RWPE1 (cell line): Measurements from ENCODE around the gene PKN3.
"Not testable (repeated sequence)": the region's sequence is repeated elsewhere in the genome, so short reads cannot be mapped to it uniquely, and the experiment has no call there.

ENCODE experiments used
- CTCF ChIA-PET: fragments of 350-600 bp; sonication (Branson Sonifier 250); formaldehyde crosslinking; extraction: SDS; loops from one replicate; lab custom pipeline; 2021; lab: Yijun Ruan, JAX
- POLR2A ChIA-PET: fragments of 400-600 bp; formaldehyde crosslinking; extraction: SDS; loops from one replicate; lab custom pipeline; 2020; ENCODE audit warnings: antibody characterized with exemption; ENCODE audit not compliant: low non-redundant PET; lab: Yijun Ruan, JAX
- DNase-seq: peaks from one replicate; pipeline ENCODE4 v3.0.0; 2012; ENCODE audit warnings: low spot score
- H3K27ac ChIP-seq: fragments of 450-650 bp; 2 replicates; pipeline ENCODE4 v1.5.1; 2017
- TF ChIP-seq, protein P1 (sequence below): fragments of 450-650 bp; conservative IDR thresholded peaks from 2 replicates; pipeline ENCODE4 v1.5.1; 2017; ENCODE audit warnings: low read depth, mild to moderate bottlenecking

Gene PKN3

DNA sequence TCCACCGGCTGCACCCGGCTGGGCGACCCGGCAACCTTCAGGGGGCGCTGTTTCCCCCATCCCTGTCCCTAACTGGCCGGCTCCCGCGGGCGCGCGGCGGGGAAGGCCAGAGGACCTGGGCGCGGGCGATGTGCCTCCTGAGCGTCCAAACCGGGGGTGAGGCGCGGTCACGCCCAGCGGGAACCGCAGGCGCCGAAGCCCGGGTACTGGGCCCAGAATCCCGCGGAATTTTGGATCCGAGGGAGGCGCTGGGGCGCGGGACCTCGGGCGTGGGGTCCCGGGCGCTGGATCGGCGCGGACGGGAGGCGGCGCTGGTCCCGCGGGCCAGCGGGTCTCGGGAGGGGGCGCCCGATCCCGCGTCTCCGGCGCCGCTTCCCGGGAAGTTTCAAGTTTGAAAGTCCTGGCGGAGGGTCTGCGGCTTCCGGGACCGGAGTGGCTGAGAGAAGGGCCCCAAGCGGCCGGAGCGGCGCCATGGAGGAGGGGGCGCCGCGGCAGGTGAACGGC, at the start of gene PKN3:
TSS of gene PKN3 (plus strand) at position 59 of the 504 bp plus-strand sequence. CDS start at position 472, 413 bp downstream.
- TF ChIP-seq, protein P1, sequence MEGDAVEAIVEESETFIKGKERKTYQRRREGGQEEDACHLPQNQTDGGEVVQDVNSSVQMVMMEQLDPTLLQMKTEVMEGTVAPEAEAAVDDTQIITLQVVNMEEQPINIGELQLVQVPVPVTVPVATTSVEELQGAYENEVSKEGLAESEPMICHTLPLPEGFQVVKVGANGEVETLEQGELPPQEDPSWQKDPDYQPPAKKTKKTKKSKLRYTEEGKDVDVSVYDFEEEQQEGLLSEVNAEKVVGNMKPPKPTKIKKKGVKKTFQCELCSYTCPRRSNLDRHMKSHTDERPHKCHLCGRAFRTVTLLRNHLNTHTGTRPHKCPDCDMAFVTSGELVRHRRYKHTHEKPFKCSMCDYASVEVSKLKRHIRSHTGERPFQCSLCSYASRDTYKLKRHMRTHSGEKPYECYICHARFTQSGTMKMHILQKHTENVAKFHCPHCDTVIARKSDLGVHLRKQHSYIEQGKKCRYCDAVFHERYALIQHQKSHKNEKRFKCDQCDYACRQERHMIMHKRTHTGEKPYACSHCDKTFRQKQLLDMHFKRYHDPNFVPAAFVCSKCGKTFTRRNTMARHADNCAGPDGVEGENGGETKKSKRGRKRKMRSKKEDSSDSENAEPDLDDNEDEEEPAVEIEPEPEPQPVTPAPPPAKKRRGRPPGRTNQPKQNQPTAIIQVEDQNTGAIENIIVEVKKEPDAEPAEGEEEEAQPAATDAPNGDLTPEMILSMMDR, result peak; percentile 100
- H3K27ac ChIP-seq, result peak within 1 kb of the TSS; percentile 81
- POLR2A ChIA-PET, result no interaction called here
- CTCF ChIA-PET, result interaction anchor here (0.5 to 1.2 kb wide), 18 partner anchors 8 to 654 kb away, joined by 3 to 12 read pairs (median 3); partner anchors contain the start of genes ENDOG and ZDHHC12
- DNase-seq, result peak; percentile 96

DNA sequence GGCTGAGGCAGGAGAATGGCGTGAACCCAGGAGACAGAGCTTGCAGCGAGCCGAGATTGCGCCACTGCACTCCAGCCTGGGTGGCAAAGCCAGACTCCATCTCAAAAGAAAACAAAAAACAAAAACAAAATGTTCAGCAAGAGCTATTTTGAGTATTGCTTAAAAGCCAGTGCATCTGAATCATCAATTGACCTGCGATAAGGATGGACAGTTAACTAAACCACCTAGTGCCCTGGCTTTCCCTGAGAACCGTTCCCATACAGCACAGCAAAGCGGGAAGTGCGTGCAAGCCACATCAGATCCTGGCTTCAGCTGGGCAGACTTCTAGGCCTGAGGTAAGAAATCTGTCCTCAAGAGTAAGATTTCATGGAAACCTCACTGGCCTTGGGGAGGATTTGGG, 48.4 kb upstream of the PKN3 start:
- ChIA-PET POLR2A (interaction anchor here (0.7 kb wide), 1 partner anchor 14 kb away, joined by 3 read pairs; no protein-coding TSS in a partner anchor), CTCF (no interaction called here)
- TF ChIP-seq, protein P1, result no peak
- peak overlapping the region; percentile 97 for H3K27ac ChIP-seq
- DNase-seq, result no peak

DNA sequence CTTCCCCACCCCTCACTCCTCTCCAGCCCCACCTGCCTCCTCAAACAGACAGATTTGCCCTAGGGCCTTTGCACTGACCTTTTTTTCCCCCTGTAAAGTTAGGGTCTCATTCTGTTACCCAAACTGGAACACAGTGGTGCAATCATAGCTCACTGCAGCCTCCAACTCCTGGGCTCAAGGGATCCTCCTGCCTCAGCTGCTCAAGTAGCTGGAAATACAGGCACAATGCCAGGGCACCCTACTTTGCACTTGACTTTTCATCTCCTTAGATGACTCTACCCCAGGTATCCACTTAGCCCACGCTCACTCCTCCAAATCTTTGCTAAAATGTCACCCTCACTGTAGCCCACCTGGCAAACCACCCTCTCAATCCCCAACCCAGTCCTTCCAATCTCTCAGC, 47.8 kb upstream of the PKN3 start:
- peak overlapping the region; percentile 97 for H3K27ac ChIP-seq
- ChIA-PET POLR2A (interaction anchor here (0.7 kb wide), 1 partner anchor 15 kb away, joined by 3 read pairs; no protein-coding TSS in a partner anchor), CTCF (interaction anchor here (0.5 kb wide), 2 partner anchors 80 to 157 kb away, joined by 6 read pairs; no protein-coding TSS in a partner anchor)
- DNase-seq, result no peak
- TF ChIP-seq, protein P1, result no peak

DNA sequence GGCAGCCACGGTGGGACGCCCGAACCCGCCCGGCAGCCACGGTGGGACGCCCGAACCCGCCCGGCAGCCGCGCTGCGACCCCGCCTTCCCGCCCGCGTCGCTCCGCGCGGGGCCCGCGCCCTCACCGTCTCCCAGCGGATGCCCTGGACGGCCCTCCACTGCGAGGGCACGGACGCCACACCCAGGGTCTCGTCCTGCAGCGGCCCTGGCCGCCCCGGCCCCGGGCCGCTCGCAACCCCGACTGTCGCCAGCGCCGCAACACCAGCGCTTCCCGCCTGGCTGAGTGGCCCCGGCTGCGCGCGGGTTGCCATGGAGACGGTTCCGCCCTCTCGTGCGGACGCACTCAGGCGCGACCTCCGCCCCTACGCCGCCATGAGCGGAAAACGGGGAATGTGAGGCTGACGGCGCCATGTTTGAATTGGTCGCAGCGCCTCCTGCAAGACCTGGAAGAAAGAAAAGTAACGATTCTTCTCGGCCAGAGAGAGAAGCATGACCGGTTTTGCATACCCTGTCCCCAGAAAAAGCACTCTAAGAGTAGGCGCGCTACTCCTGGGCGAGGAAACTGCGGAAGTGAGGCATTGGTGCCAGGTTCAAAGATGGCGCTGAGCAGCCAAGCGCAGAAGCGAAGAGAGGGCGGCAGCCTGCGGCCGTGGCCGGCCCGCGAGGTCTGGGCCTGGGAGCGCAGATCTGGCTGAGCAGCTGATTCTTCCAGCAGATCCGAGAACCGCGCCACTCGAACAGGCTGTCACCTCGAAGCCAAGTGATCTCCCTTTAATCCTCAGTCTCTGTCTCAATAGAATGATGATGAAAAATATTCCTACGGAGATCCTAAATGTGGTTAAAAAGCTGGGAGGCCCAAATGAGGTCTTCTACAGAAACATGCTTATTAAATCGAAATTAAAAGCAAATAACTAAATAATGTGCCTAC, 45.6 kb upstream of the PKN3 start, which contains the start of gene DYNC2I2:
TSS of gene DYNC2I2 (minus strand) at position 432 of the 928 bp plus-strand sequence. CDS start at position 311, 121 bp downstream.
- peak within 1 kb of the TSS; percentile 97 for H3K27ac ChIP-seq
- TF ChIP-seq, protein P1, result no peak
- POLR2A ChIA-PET, result interaction anchor here (0.5 kb wide), 1 partner anchor 26 kb away, joined by 4 read pairs; no protein-coding TSS in a partner anchor
- CTCF ChIA-PET, result interaction anchor here (0.6 kb wide), 1 partner anchor 231 kb away, joined by 3 read pairs; no protein-coding TSS in a partner anchor
- DNase-seq, result peak; percentile 98

DNA sequence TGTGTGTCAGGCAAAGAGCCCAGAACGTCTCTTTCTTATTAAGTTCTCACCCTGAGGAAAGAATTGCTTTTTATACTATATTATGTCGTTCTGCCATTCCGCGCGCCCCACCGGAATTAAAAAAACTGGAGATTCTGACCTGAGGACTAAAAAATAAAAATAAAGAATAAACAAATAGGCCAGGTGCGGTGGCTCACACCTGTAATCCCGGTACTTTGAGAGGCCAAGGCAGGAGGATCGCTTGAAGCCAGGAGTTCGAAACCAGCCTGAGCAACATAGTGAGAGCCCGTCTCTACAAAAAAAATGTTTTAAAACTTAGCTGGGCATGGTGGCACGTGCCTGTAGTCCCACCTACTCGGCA, 45.0 kb upstream of the PKN3 start:
- TF ChIP-seq, protein P1, result no peak
- ChIA-PET POLR2A (interaction anchor here (0.5 kb wide), 1 partner anchor 26 kb away, joined by 4 read pairs; no protein-coding TSS in a partner anchor), CTCF (interaction anchor here (0.6 kb wide), 1 partner anchor 230 kb away, joined by 3 read pairs; no protein-coding TSS in a partner anchor)
- H3K27ac ChIP-seq, result peak overlapping the region; percentile 97
- no peak for DNase-seq

DNA sequence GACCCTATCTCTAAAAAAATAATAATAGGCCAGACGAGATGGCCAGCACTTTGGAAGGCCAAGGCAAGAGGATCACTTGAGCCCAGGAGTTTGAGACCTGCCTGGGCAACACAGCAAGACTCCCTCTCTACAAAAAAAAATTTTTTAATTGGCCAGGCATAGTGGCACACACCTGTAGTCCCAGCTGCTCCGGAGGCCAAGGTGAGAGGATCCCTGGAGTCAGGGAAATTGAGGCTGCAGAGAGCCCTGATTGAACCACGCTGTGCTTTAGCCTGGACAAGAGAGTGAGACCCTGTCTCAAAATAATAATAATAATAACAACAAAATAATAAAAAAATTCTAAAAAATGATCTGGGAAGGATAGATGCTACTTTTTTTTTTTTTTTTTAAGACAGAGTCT, 44.5 kb upstream of the PKN3 start:
- TF ChIP-seq, protein P1, result no peak
- peak overlapping the region; percentile 97 for H3K27ac ChIP-seq
- ChIA-PET CTCF (interaction anchor here (0.6 kb wide), 1 partner anchor 49 kb away, joined by 8 read pairs; no protein-coding TSS in a partner anchor), POLR2A (no interaction called here)
- DNase-seq, result no peak

DNA sequence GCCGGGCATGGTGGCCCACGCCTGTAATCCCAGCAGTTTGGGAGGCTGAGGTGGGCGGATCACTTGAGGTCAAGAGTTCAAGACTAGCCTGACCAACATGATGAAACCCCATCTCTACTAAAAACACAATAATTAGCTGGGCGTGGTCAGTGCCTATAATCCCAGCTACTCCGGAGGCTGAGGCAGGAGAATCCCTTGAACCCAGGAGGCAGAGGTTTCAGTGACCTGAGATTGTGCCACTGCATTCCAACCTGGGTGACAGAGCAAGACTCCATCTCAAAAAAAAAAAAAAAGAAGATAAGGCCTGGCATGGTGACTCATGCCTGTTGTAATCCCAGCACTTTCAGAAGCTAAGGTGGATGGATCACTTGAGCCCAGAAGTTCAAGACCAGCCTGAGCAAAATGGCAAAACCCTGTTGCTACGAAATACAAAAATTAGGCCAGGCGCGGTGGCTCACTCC, 35.8 kb upstream of the PKN3 start:
- CTCF ChIA-PET, result interaction anchor here (0.6 to 0.7 kb wide), 2 partner anchors 40 to 135 kb away, joined by 3 to 4 read pairs; no protein-coding TSS in a partner anchor
- POLR2A ChIA-PET, result interaction anchor here (1.2 kb wide), 1 partner anchor 19 kb away, joined by 4 read pairs; no protein-coding TSS in a partner anchor
- H3K27ac ChIP-seq, result peak overlapping the region; percentile 33

More for the DNA sequence above, 35.8 kb upstream of the PKN3 start:
- not testable (repeated sequence) for DNase-seq
